KMS-11 (cell line): ENCODE results near the gene MITF.

ENCODE experiments used
- H2AFZ ChIP-seq: fragments of 200-600 bp; sonication (generic); 2 replicates; pipeline ENCODE4 v1.6.1; 2016; ENCODE audit warnings: antibody characterized with exemption, mixed run types, low read depth
- H3K27ac ChIP-seq: fragments of 200-600 bp; sonication (generic); 2 replicates; pipeline ENCODE4 v1.6.1; 2016; ENCODE audit warnings: mild to moderate bottlenecking, mixed run types
- H3K27me3 ChIP-seq: fragments of 200-600 bp; sonication (generic); 2 replicates; pipeline ENCODE4 v1.6.1; 2017; ENCODE audit warnings: mild to moderate bottlenecking, low read depth, mixed run types, moderate library complexity; ENCODE audit not compliant: insufficient read depth
- H3K36me3 ChIP-seq: fragments of 200-600 bp; sonication (generic); 2 replicates; pipeline ENCODE4 v1.6.1; 2017; ENCODE audit warnings: mild to moderate bottlenecking, mixed run types; ENCODE audit not compliant: insufficient read depth
- H3K4me1 ChIP-seq: fragments of 200-600 bp; sonication (generic); 2 replicates; pipeline ENCODE4 v1.6.1; 2016; ENCODE audit warnings: mild to moderate bottlenecking, low read depth, mixed run types; ENCODE audit not compliant: poor library complexity, severe bottlenecking
- H3K4me2 ChIP-seq: fragments of 200-600 bp; sonication (generic); 2 replicates; pipeline ENCODE4 v1.7.0; 2016; ENCODE audit warnings: mild to moderate bottlenecking, mixed run types
- H3K4me3 ChIP-seq: fragments of 200-600 bp; sonication (generic); IDR thresholded peaks from 2 replicates; pipeline ENCODE4 v1.6.1; 2017; ENCODE audit warnings: low read depth, low read length, mixed read lengths; ENCODE audit not compliant: insufficient read depth
- H3K79me2 ChIP-seq: fragments of 200-600 bp; sonication (generic); 2 replicates; pipeline ENCODE4 v1.6.1; 2016; ENCODE audit warnings: low read depth, mixed run types; ENCODE audit not compliant: insufficient read depth
- H3K9ac ChIP-seq: fragments of 200-600 bp; sonication (generic); 2 replicates; pipeline ENCODE4 v1.6.1; 2016; ENCODE audit warnings: mild to moderate bottlenecking, mixed run types
- H4K20me1 ChIP-seq: fragments of 200-600 bp; sonication (generic); 2 replicates; pipeline ENCODE4 v1.6.1; 2016; ENCODE audit warnings: mild to moderate bottlenecking, mixed run types; ENCODE audit not compliant: insufficient read depth
- CTCF ChIP-seq: fragments of 200-600 bp; sonication (generic); conservative IDR thresholded peaks from 2 replicates; pipeline ENCODE4 v1.6.1; 2017; ENCODE audit warnings: low read depth, mild to moderate bottlenecking, antibody characterized with exemption, low read length, moderate library complexity, mixed read lengths

MITF gene

GRCh38 chr3:69699183-69699582 lies 40.1 kb upstream of the MITF start:
- H3K79me2 ChIP-seq: no peaks in the 10 kb centered on the region
- H3K27ac ChIP-seq: no peak overlapping the region
- H3K4me1 ChIP-seq: no peaks in the 10 kb centered on the region
- H3K27me3 ChIP-seq: no peaks in the 10 kb centered on the region
- no peak overlapping the region for H3K4me3 ChIP-seq
- H3K4me2 ChIP-seq: no peak overlapping the region
- H3K36me3 ChIP-seq: no peaks in the 10 kb centered on the region
- no peak for TF ChIP-seq CTCF
- H2AFZ ChIP-seq: no peak overlapping the region
- no peak overlapping the region for H3K9ac ChIP-seq
- H4K20me1 ChIP-seq: no peaks in the 10 kb centered on the region

GRCh38 chr3:69700949-69701348 lies 38.3 kb upstream of the MITF start:
- H3K4me1 ChIP-seq: no peaks in the 10 kb centered on the region
- no peak overlapping the region for H3K4me3 ChIP-seq
- H3K79me2 ChIP-seq: no peaks in the 10 kb centered on the region
- H3K27ac ChIP-seq: no peak overlapping the region
- H2AFZ ChIP-seq: no peak overlapping the region
- no peaks in the 10 kb centered on the region for H3K36me3 ChIP-seq
- no peak overlapping the region for H3K9ac ChIP-seq
- TF ChIP-seq CTCF: no peak
- no peaks in the 10 kb centered on the region for H3K27me3 ChIP-seq
- H3K4me2 ChIP-seq: no peak overlapping the region
- no peaks in the 10 kb centered on the region for H4K20me1 ChIP-seq

GRCh38 chr3:69710153-69710977 lies 28.9 kb upstream of the MITF start:
- H3K4me3 ChIP-seq: no peak overlapping the region
- H3K27me3 ChIP-seq: no peaks in the 10 kb centered on the region
- H3K79me2 ChIP-seq: no peaks in the 10 kb centered on the region
- H2AFZ ChIP-seq: no peak overlapping the region
- no peaks in the 10 kb centered on the region for H4K20me1 ChIP-seq
- no peaks in the 10 kb centered on the region for H3K4me1 ChIP-seq
- no peak overlapping the region for H3K27ac ChIP-seq
- no peaks in the 10 kb centered on the region for H3K36me3 ChIP-seq
- H3K4me2 ChIP-seq: no peak overlapping the region
- no peak overlapping the region for H3K9ac ChIP-seq
- no peak for TF ChIP-seq CTCF

GRCh38 chr3:69712269-69712668 lies 27.0 kb upstream of the MITF start:
- H3K4me1 ChIP-seq: no peaks in the 10 kb centered on the region
- no peaks in the 10 kb centered on the region for H3K27me3 ChIP-seq
- no peak overlapping the region for H3K4me3 ChIP-seq
- no peaks in the 10 kb centered on the region for H3K36me3 ChIP-seq
- no peak for TF ChIP-seq CTCF
- H3K27ac ChIP-seq: no peak overlapping the region
- H3K4me2 ChIP-seq: no peak overlapping the region
- H4K20me1 ChIP-seq: no peaks in the 10 kb centered on the region
- H3K79me2 ChIP-seq: no peaks in the 10 kb centered on the region
- H3K9ac ChIP-seq: no peak overlapping the region
- no peak overlapping the region for H2AFZ ChIP-seq
